SH-SY5Y (cell line): Measurements from ENCODE around the gene NAALADL1.

Source experiments
- GATA2 ChIP-seq: IDR thresholded peaks from 2 replicates; pipeline ENCODE4 v1.6.1; 2011; ENCODE audit warnings: mild to moderate bottlenecking, low read depth, low read length
- GATA3 ChIP-seq: IDR thresholded peaks from 2 replicates; pipeline ENCODE4 v1.6.1; 2011; ENCODE audit warnings: low read depth, mild to moderate bottlenecking, low read length, moderate library complexity

DNA sequence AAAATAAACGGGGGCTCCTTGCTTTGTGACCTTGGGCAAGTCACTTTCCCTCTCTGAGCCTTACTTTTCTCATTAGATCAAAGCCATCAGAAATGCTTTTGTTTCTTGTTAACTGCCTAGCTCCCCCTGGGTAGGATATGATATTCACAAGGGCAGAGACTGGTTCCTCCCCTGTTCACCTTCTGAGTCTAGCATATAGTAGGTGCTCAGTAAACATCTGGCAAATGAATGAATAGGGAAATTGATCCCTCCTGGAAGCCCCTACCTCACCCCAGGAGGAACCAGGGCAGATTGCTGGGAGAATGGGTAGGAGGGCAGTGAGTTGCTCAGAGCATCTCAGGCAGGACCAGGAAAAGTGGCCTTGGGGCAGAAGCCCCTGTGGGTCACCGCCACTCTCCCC, 23.9 kb downstream of the NAALADL1 start:
- TF ChIP-seq GATA3 (no peak), GATA2 (no peak)
